Trophoblast cell (in vitro differentiated cells and primary cell): ENCODE measurements around the gene LRP1B.

Experiments used
- DNase-seq, 2 donors: peaks; one replicate each; pipeline ENCODE4 v3.0.0-alpha.2; 2016
- H2AFZ ChIP-seq: 2 replicates; pipeline ENCODE4 v1.6.1; 2013; ENCODE audit warnings: low read length, moderate library complexity, mild to moderate bottlenecking; ENCODE audit not compliant: insufficient read depth, poor library complexity
- H2AK5ac ChIP-seq: 2 replicates; pipeline ENCODE4 v1.6.1; 2013; ENCODE audit warnings: mild to moderate bottlenecking, low read length
- H2BK120ac ChIP-seq: 2 replicates; pipeline ENCODE4 v1.6.1; 2013; ENCODE audit warnings: low read length, mild to moderate bottlenecking, moderate library complexity; ENCODE audit not compliant: insufficient read depth, poor library complexity
- H2BK12ac ChIP-seq: 2 replicates; pipeline ENCODE4 v1.6.1; 2013; ENCODE audit warnings: mild to moderate bottlenecking, low read length, moderate library complexity
- H2BK5ac ChIP-seq: 2 replicates; pipeline ENCODE4 v1.6.1; 2013; ENCODE audit warnings: low read length, low read depth, moderate library complexity, mild to moderate bottlenecking; ENCODE audit not compliant: poor library complexity
- H3K14ac ChIP-seq: 2 replicates; pipeline ENCODE4 v1.6.1; 2013; ENCODE audit warnings: mild to moderate bottlenecking, low read length
- H3K18ac ChIP-seq: 2 replicates; pipeline ENCODE4 v1.6.1; 2013; ENCODE audit warnings: mild to moderate bottlenecking, low read length
- H3K23ac ChIP-seq: 2 replicates; pipeline ENCODE4 v1.6.1; 2013; ENCODE audit warnings: low read length
- H3K27ac ChIP-seq: 2 replicates; pipeline ENCODE4 v1.5.1; 2013; ENCODE audit warnings: low read depth, mild to moderate bottlenecking, inconsistent platforms, low read length, moderate library complexity
- H3K27me3 ChIP-seq: 2 replicates; pipeline ENCODE4 v1.6.1; 2013; ENCODE audit warnings: inconsistent platforms, mild to moderate bottlenecking, low read length, moderate library complexity; ENCODE audit not compliant: insufficient read depth
- H3K36me3 ChIP-seq, 2 experiments: 1 replicate in 1 of 2; 2 replicates in 1 of 2; pipeline ENCODE4 v1.6.1; 2013; ENCODE audit warnings: low read length in 2 of 2, mild to moderate bottlenecking in 2 of 2, moderate library complexity in 1 of 2; ENCODE audit not compliant: insufficient read depth in 2 of 2, control insufficient read depth in 1 of 2
- H3K4ac ChIP-seq: 2 replicates; pipeline ENCODE4 v1.6.1; 2013; ENCODE audit warnings: low read depth, mild to moderate bottlenecking, low read length, moderate library complexity
- H3K4me1 ChIP-seq, 2 experiments: 1 replicate in 1 of 2; 2 replicates in 1 of 2; pipeline ENCODE4 v1.6.1; 2013; ENCODE audit warnings: low read length in 2 of 2, mild to moderate bottlenecking in 2 of 2, moderate library complexity in 1 of 2; ENCODE audit not compliant: insufficient read depth in 2 of 2, control insufficient read depth in 1 of 2
- H3K4me2 ChIP-seq: 2 replicates; pipeline ENCODE4 v1.6.1; 2013; ENCODE audit warnings: inconsistent platforms, mild to moderate bottlenecking, low read length, moderate library complexity
- H3K4me3 ChIP-seq: 2 replicates; pipeline ENCODE4 v1.5.1; 2013; ENCODE audit warnings: mild to moderate bottlenecking, low read depth, low read length, inconsistent platforms
- H3K79me1 ChIP-seq: one replicate; pipeline ENCODE4 v1.6.1; 2013; ENCODE audit warnings: low read length
- H3K79me2 ChIP-seq: 2 replicates; pipeline ENCODE4 v1.6.1; 2013; ENCODE audit warnings: low read length, mild to moderate bottlenecking; ENCODE audit not compliant: control insufficient read depth, insufficient read depth, poor library complexity
- H3K9ac ChIP-seq: 2 replicates; pipeline ENCODE4 v1.6.1; 2013; ENCODE audit warnings: mild to moderate bottlenecking, low read length
- H3K9me3 ChIP-seq: 2 replicates; pipeline ENCODE4 v1.6.1; 2013; ENCODE audit warnings: low read depth, mild to moderate bottlenecking, control low read depth, inconsistent platforms, low read length; ENCODE audit not compliant: insufficient read depth
- H4K12ac ChIP-seq: 2 replicates; pipeline ENCODE4 v1.6.1; 2013; ENCODE audit warnings: low read depth, mild to moderate bottlenecking, low read length, moderate library complexity
- H4K8ac ChIP-seq: 2 replicates; pipeline ENCODE4 v1.6.1; 2013; ENCODE audit warnings: low read depth, mild to moderate bottlenecking, low read length, moderate library complexity
- H4K91ac ChIP-seq: one replicate; pipeline ENCODE4 v1.6.1; 2013; ENCODE audit warnings: low read depth, mild to moderate bottlenecking, low read length, moderate library complexity
- WGBS: extraction: QIAGEN DNeasy Blood & Tissue Kit; methylation state at CpG from one replicate; pipeline ENCODE4 v1.1.7; 2013; ENCODE audit warnings: missing lambda C conversion rate; ENCODE audit not compliant: insufficient read length, insufficient coverage; ENCODE audit errors: extremely low coverage; 5-methylcytosine and 5-hydroxymethylcytosine counted together

The LRP1B gene

GRCh38 chr2:141068053-141068682 lies 1062.6 kb downstream of the LRP1B start:
- no peaks in the 10 kb centered on the region for H3K27me3 ChIP-seq
- H2BK12ac ChIP-seq = no peak overlapping the region
- no peaks in the 10 kb centered on the region for H3K79me2 ChIP-seq
- no peak overlapping the region for H3K9ac ChIP-seq
- no peak overlapping the region for H3K4ac ChIP-seq
- no peak for DNase-seq
- H3K4me3 ChIP-seq = no peak overlapping the region
- H2AFZ ChIP-seq = no peak overlapping the region
- H2AK5ac ChIP-seq = no peak overlapping the region
- no peak overlapping the region for H4K91ac ChIP-seq
- H2BK120ac ChIP-seq = no peak overlapping the region
- H3K23ac ChIP-seq = no peak overlapping the region
- H3K9me3 ChIP-seq = no peaks in the 10 kb centered on the region
- no peak overlapping the region for H4K8ac ChIP-seq
- H3K27ac ChIP-seq = no peak overlapping the region
- H3K36me3 ChIP-seq = no peaks in the 10 kb centered on the region
- H2BK5ac ChIP-seq = no peak overlapping the region
- H4K12ac ChIP-seq = no peak overlapping the region
- H3K79me1 ChIP-seq = no peaks in the 10 kb centered on the region
- H3K18ac ChIP-seq = no peak overlapping the region
- WGBS = no CpG with 5 or more reads among the region's 9 CpGs
- no peak overlapping the region for H3K14ac ChIP-seq
- no peaks in the 10 kb centered on the region for H3K4me1 ChIP-seq
- no peak overlapping the region for H3K4me2 ChIP-seq

GRCh38 chr2:141065042-141065441 lies 1065.8 kb downstream of the LRP1B start:
- Histone ChIP-seq H4K8ac (no peak overlapping the region), H3K4ac (no peak overlapping the region), H3K4me2 (no peak overlapping the region), H2BK12ac (no peak overlapping the region), H2BK120ac (no peak overlapping the region), H2BK5ac (no peak overlapping the region), H3K9ac (no peak overlapping the region), H3K4me3 (no peak overlapping the region), H3K4me1 (no peaks in the 10 kb centered on the region), H3K79me2 (no peaks in the 10 kb centered on the region), H3K79me1 (no peaks in the 10 kb centered on the region), H3K18ac (no peak overlapping the region), H3K27ac (no peak overlapping the region), H2AK5ac (no peak overlapping the region), H4K12ac (no peak overlapping the region), H3K14ac (no peak overlapping the region), H2AFZ (no peak overlapping the region), H3K27me3 (no peaks in the 10 kb centered on the region), H4K91ac (no peak overlapping the region), H3K9me3 (no peaks in the 10 kb centered on the region), H3K23ac (no peak overlapping the region), H3K36me3 (no peaks in the 10 kb centered on the region)
- no peak for DNase-seq
- no CpG with 5 or more reads among the region's 4 CpGs for WGBS

- Histone ChIP-seq H2BK120ac (no peak overlapping the region), H3K4me2 (no peak overlapping the region), H2BK12ac (no peak overlapping the region), H4K91ac (no peak overlapping the region), H3K79me2 (no peaks in the 10 kb centered on the region), H3K4me1 (no peaks in the 10 kb centered on the region), H2AK5ac (no peak overlapping the region), H3K9ac (no peak overlapping the region), H3K79me1 (no peaks in the 10 kb centered on the region), H3K27ac (no peak overlapping the region), H4K12ac (no peak overlapping the region), H3K36me3 (no peaks in the 10 kb centered on the region), H3K27me3 (no peaks in the 10 kb centered on the region), H4K8ac (no peak overlapping the region), H3K23ac (no peak overlapping the region), H3K18ac (no peak overlapping the region), H2AFZ (no peak overlapping the region), H3K9me3 (no peaks in the 10 kb centered on the region), H3K14ac (no peak overlapping the region), H2BK5ac (no peak overlapping the region), H3K4ac (no peak overlapping the region), H3K4me3 (no peak overlapping the region)
- no CpG with 5 or more reads among the region's 4 CpGs for WGBS
- no peak for DNase-seq
Observed at GRCh38 chr2:141063406-141063805, 1067.4 kb downstream of the LRP1B start.

- H4K8ac ChIP-seq = no peak overlapping the region
- H3K9ac ChIP-seq = no peak overlapping the region
- no peaks in the 10 kb centered on the region for H3K27me3 ChIP-seq
- H3K14ac ChIP-seq = no peak overlapping the region
- H3K79me1 ChIP-seq = no peaks in the 10 kb centered on the region
- H3K27ac ChIP-seq = no peak overlapping the region
- H3K4me1 ChIP-seq = no peaks in the 10 kb centered on the region
- no peak overlapping the region for H2BK120ac ChIP-seq
- no peak overlapping the region for H3K18ac ChIP-seq
- H4K12ac ChIP-seq = no peak overlapping the region
- H2AFZ ChIP-seq = no peak overlapping the region
- H3K23ac ChIP-seq = no peak overlapping the region
- no peak overlapping the region for H2BK12ac ChIP-seq
- WGBS = no CpG with 5 or more reads among the region's 1 CpG
- no peak overlapping the region for H3K4me2 ChIP-seq
- no peak overlapping the region for H2BK5ac ChIP-seq
- DNase-seq = no peak
- H3K79me2 ChIP-seq = no peaks in the 10 kb centered on the region
- H3K4me3 ChIP-seq = no peak overlapping the region
- H3K9me3 ChIP-seq = no peaks in the 10 kb centered on the region
- no peak overlapping the region for H3K4ac ChIP-seq
- no peaks in the 10 kb centered on the region for H3K36me3 ChIP-seq
- H2AK5ac ChIP-seq = no peak overlapping the region
- H4K91ac ChIP-seq = no peak overlapping the region
Observed at GRCh38 chr2:141062443-141062842, 1068.4 kb downstream of the LRP1B start.
